NB4 (cell line): ENCODE measurements around the gene DUSP5.

Source experiments
- DNase-seq: peaks from one replicate; pipeline ENCODE4 v3.0.0; 2010; ENCODE audit warnings: low read depth
- H3K4me3 ChIP-seq: one replicate; pipeline ENCODE4 v1.5.1; 2011; ENCODE audit warnings: mild to moderate bottlenecking, low read depth, low read length, moderate library complexity
- MAX ChIP-seq: IDR thresholded peaks from 2 replicates; pipeline ENCODE4 v1.6.1; 2011; ENCODE audit warnings: low read depth, low read length
- MYC ChIP-seq: IDR thresholded peaks from 2 replicates; pipeline ENCODE4 v1.6.1; 2011; ENCODE audit warnings: low read depth, low read length
- POLR2A ChIP-seq: IDR thresholded peaks from 2 replicates; pipeline ENCODE4 v1.6.1; 2011; ENCODE audit warnings: mild to moderate bottlenecking; ENCODE audit not compliant: insufficient read length; ENCODE audit errors: extremely low read depth
- TF ChIP-seq, protein P1 (sequence below): IDR thresholded peaks from one replicate; pipeline ENCODE4 v1.5.1; 2012; ENCODE audit warnings: low read depth, low read length

The DUSP5 gene

DNA sequence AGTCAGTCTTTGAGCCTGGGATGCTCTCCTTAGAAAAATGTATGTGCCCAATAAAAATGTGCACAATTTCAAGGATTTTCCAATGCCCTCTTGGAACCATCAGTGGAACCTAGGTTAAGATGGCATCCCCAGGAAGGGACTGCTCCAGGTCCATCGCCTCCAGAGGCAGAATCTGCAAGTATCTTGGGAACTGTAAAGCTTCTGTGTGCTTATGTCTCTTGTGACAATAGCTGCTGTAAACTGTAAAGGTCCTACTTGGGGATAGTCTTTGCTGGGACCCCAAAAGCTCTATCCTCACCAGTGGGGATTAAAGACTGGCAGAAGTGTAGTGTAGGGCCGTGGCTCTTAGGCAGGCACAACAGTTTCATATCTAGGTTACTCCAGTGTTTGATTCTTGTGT is 11.9 kb downstream of the DUSP5 start:
- no peak for DNase-seq
- H3K4me3 ChIP-seq, result no peak overlapping the region

GRCh38 chr10:110510086-110510485 is 12.4 kb downstream of the DUSP5 start:
- no peak for DNase-seq
- no peak for TF ChIP-seq MAX
- no peak for TF ChIP-seq POLR2A
- TF ChIP-seq, protein P1, sequence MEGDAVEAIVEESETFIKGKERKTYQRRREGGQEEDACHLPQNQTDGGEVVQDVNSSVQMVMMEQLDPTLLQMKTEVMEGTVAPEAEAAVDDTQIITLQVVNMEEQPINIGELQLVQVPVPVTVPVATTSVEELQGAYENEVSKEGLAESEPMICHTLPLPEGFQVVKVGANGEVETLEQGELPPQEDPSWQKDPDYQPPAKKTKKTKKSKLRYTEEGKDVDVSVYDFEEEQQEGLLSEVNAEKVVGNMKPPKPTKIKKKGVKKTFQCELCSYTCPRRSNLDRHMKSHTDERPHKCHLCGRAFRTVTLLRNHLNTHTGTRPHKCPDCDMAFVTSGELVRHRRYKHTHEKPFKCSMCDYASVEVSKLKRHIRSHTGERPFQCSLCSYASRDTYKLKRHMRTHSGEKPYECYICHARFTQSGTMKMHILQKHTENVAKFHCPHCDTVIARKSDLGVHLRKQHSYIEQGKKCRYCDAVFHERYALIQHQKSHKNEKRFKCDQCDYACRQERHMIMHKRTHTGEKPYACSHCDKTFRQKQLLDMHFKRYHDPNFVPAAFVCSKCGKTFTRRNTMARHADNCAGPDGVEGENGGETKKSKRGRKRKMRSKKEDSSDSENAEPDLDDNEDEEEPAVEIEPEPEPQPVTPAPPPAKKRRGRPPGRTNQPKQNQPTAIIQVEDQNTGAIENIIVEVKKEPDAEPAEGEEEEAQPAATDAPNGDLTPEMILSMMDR, result no peak
- TF ChIP-seq MYC, result no peak
- H3K4me3 ChIP-seq, result no peak overlapping the region

More for the DNA sequence above, 11.9 kb downstream of the DUSP5 start:
- TF ChIP-seq POLR2A, result no peak
- TF ChIP-seq MAX, result no peak
- TF ChIP-seq MYC, result no peak
- TF ChIP-seq, protein P1, result no peak

DNA sequence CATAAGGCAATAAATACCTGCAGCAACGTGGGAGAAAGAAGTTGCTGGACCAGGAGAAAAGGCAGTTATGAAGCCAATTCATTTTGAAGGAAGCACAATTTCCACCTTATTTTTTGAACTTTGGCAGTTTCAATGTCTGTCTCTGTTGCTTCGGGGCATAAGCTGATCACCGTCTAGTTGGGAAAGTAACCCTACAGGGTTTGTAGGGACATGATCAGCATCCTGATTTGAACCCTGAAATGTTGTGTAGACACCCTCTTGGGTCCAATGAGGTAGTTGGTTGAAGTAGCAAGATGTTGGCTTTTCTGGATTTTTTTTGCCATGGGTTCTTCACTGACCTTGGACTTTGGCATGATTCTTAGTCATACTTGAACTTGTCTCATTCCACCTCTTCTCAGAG is 13.0 kb downstream of the DUSP5 start:
- TF ChIP-seq MAX (no peak), POLR2A (no peak), MYC (no peak)
- TF ChIP-seq, protein P1, result no peak
- no peak overlapping the region for H3K4me3 ChIP-seq
- DNase-seq, result no peak

GRCh38 chr10:110511734-110512449 is 14.2 kb downstream of the DUSP5 start:
- no peak for DNase-seq
- no peak overlapping the region for H3K4me3 ChIP-seq
- TF ChIP-seq MYC (no peak), POLR2A (no peak), MAX (no peak)
- TF ChIP-seq, protein P1, result no peak

DNA sequence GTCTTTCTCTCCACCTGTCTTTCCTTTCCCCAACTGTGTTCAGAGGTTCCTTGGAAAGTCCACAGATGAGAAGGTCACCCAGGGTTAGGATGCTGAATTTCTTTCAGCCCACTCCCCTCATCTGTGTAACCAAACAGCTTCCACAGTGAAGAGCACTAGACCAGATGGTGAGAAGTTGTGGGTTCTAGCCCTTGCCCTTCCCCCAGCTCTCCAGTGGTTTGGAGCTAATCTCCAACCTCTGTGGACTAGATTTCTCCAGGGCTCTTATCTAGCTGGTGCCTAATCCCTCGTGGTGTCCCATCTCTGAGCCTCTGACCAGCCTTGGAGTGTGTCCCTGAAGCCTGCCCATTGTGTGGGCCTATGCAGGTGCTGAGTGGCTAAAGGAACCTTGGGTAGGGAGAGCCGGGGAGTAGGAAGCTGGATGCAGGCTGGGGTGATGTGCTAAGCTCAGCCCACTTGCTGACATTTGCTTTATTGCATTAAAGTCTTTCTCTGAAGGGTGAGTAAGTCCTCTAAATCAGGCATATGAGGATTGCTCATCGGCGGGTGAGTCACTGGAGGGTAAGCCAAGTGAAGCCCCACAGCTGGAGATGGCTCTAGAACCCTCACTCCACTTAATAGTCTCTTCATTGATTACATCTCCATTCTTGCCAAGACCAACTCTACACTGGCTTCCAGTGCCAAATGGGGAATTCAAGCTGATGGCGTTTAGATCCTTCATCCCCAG is 14.9 kb downstream of the DUSP5 start:
- no peak for TF ChIP-seq MYC
- TF ChIP-seq POLR2A, result no peak
- TF ChIP-seq, protein P1, result no peak
- no peak for TF ChIP-seq MAX

More for the DNA sequence above, 14.9 kb downstream of the DUSP5 start:
- H3K4me3 ChIP-seq, result no peak overlapping the region
- DNase-seq, result peak; percentile 59
